Sigmoid colon (tissue), 7 donors: Measurements from ENCODE around the gene DCANP1. TPM values are rescaled to one million over a fixed set of nuclear protein-coding genes. Genes with fewer than 3 reads are reported as not detected.
A peak's percentile ranks its signal among the peaks of the same experiment; 100 is the strongest.

ENCODE experiments used
- DNase-seq: peaks from one replicate; pipeline ENCODE4 v3.0.0-alpha.2; 2019
- H3K27ac ChIP-seq, 4 donors: fragments of 200-600 bp; sonication (generic); one replicate each; pipeline ENCODE4 v1.5.1; 2016 to 2019; ENCODE audit warnings: mild to moderate bottlenecking in 1 of 4
- H3K27me3 ChIP-seq, 3 donors: fragments of 200-600 bp; sonication (generic); one replicate each; pipeline ENCODE4 v1.5.1; 2019; ENCODE audit warnings: mild to moderate bottlenecking in 1 of 3
- H3K36me3 ChIP-seq, 4 donors: fragments of 200-600 bp; sonication (generic); one replicate each; pipeline ENCODE4 v1.5.1; 2016 to 2019
- H3K4me1 ChIP-seq, 4 donors: fragments of 200-600 bp; sonication (generic); one replicate each; pipeline ENCODE4 v1.5.1; 2017 to 2019
- H3K4me3 ChIP-seq, 4 donors: fragments of 200-600 bp; sonication (generic); one replicate each; pipeline ENCODE4 v1.5.1; 2017 to 2019; ENCODE audit warnings: mild to moderate bottlenecking in 2 of 4, moderate library complexity in 1 of 4
- H3K9me3 ChIP-seq, 4 donors: fragments of 200-600 bp in 3 of 4; sonication (generic) in 3 of 4; one replicate each; pipeline versions ENCODE4 v1.5.1 to v1.6.1; 2013 to 2019
- EP300 ChIP-seq, 4 donors: sonication (generic); formaldehyde crosslinking; IDR thresholded peaks; one replicate each; pipeline ENCODE4 v1.6.1; 2017; ENCODE audit warnings: antibody characterized with exemption in 4 of 4
- POLR2A ChIP-seq, 2 donors: fragments of 450-650 bp; IDR thresholded peaks; one replicate each; pipeline ENCODE4 v1.6.1; 2016; ENCODE audit warnings: antibody characterized with exemption in 2 of 2, mild to moderate bottlenecking in 2 of 2, moderate library complexity in 2 of 2
- POLR2AphosphoS5 ChIP-seq, 4 donors: sonication (generic); formaldehyde crosslinking; IDR thresholded peaks; one replicate each; pipeline ENCODE4 v1.6.1; 2017; ENCODE audit warnings: antibody characterized with exemption in 4 of 4
- WGBS, 2 donors: extraction: QIAGEN DNeasy Blood & Tissue Kit; methylation state at CpG; one replicate each; pipeline ENCODE4 v1.1.7; 2013; 5-methylcytosine and 5-hydroxymethylcytosine counted together
- intact Hi-C: fragments of 100-400 bp; cut with DNase I; formaldehyde crosslinking; loops from one replicate; pipeline ENCODE4 v1.15.1; 2023
- polyA plus RNA-seq, 3 donors: library from polyadenylated mRNA; stranded (reverse); fragments of 200-250 nt; gene quantifications; one replicate each; pipeline ENCODE4 v1.2.3, GENCODE V29; 2013
- small RNA-seq, 3 donors: library from RNA; depleted of rRNA; stranded (forward); fragments of <200 nt; gene quantifications; one replicate each; pipeline ENCODE3, GENCODE V24; 2016
- total RNA-seq, 4 donors: library from RNA; depleted of rRNA; stranded (reverse); fragments of >200 nt; gene quantifications; one replicate each; pipeline ENCODE4 v1.1.0, GENCODE V29; 2016
- TF ChIP-seq, protein P1 (sequence below), 4 experiments: fragments of 450-650 bp in 3 of 4; fragments of 200-600 bp in 1 of 4; IDR thresholded peaks; one replicate each; pipeline ENCODE4 v1.5.1; 2016 to 2019; ENCODE audit warnings: antibody characterized with exemption in 4 of 4, mild to moderate bottlenecking in 3 of 4, moderate library complexity in 2 of 4
- donor health status: healthy with polysubstance abuse.
- donor health status: Bipolar disorder and iron deficiency.
- donor health status: healthy.

Gene DCANP1
- total and polyA plus RNA-seq, 7 donors, result 0.13 to 0.46 TPM; not detected in 5

- DNase-seq, result no peak
- H3K36me3 ChIP-seq, result no peaks in the 10 kb centered on the region
- intact Hi-C loops, result no loop called here
- no peaks in the 10 kb centered on the region for H3K27me3 ChIP-seq
- peak overlapping the region in 1 of 4 donors; percentile 29 for H3K27ac ChIP-seq
- TF ChIP-seq EP300 (IDR thresholded peaks at IDR 0.05) (no peak), POLR2AphosphoS5 (IDR thresholded peaks at IDR 0.05) (no peak), POLR2A (IDR thresholded peaks at IDR 0.05) (no peak)
- TF ChIP-seq, protein P1, sequence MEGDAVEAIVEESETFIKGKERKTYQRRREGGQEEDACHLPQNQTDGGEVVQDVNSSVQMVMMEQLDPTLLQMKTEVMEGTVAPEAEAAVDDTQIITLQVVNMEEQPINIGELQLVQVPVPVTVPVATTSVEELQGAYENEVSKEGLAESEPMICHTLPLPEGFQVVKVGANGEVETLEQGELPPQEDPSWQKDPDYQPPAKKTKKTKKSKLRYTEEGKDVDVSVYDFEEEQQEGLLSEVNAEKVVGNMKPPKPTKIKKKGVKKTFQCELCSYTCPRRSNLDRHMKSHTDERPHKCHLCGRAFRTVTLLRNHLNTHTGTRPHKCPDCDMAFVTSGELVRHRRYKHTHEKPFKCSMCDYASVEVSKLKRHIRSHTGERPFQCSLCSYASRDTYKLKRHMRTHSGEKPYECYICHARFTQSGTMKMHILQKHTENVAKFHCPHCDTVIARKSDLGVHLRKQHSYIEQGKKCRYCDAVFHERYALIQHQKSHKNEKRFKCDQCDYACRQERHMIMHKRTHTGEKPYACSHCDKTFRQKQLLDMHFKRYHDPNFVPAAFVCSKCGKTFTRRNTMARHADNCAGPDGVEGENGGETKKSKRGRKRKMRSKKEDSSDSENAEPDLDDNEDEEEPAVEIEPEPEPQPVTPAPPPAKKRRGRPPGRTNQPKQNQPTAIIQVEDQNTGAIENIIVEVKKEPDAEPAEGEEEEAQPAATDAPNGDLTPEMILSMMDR (IDR thresholded peaks at IDR 0.05), result no peak
- WGBS, 2 donors, result 77 to 91% methylated on average over 5 of the region's 5 CpGs
- no peaks in the 10 kb centered on the region for H3K9me3 ChIP-seq
- peak overlapping the region in 1 of 4 donors; percentile 80 for H3K4me3 ChIP-seq
- H3K4me1 ChIP-seq, result peaks cover 0 to 72% (median 64%) of the 10 kb centered on the region in 4 donors
Measured at GRCh38 chr5:135397084-135397483, 50.1 kb downstream of the DCANP1 start.

DNA sequence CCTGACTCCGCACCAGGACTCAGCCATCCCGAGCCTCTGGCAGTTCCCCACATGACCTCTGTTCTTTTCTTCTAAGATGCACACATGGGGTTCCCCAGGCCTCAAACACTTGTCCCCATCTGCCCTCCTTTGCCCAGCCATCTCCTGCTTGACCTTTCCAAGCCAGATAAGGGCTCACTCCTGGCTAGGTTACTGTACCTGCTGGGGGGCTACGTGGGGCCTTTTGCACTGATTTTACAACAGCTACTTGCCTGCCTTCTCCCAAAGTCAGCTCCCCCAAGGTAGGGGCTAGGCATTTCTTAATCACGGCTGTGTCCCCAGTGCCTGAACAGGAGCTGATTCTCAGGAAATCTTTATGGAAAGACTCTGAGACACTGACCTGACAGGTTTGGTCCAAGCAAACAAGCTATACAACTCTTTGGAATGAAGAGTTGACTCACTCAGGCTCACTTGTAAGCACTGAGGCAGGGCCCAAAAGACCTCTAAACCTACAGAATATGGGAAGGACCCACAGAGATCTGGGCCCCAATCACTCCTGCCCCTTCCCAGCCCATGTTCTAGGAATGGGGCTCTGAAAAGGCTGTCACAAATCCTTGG lies 50.6 kb downstream of the DCANP1 start:
- intact Hi-C loops, result no loop called here
- H3K4me1 ChIP-seq, result peaks cover 0 to 77% (median 70%) of the 10 kb centered on the region in 4 donors
- TF ChIP-seq EP300 (IDR thresholded peaks at IDR 0.05), result no peak
- TF ChIP-seq POLR2AphosphoS5 (IDR thresholded peaks at IDR 0.05), result no peak
- no peak for TF ChIP-seq POLR2A (IDR thresholded peaks at IDR 0.05)
- TF ChIP-seq, protein P1 (IDR thresholded peaks at IDR 0.05), result no peak
- DNase-seq, result no peak
- H3K4me3 ChIP-seq, result no peak overlapping the region
- H3K36me3 ChIP-seq, result no peaks in the 10 kb centered on the region
- peak overlapping the region in 1 of 4 donors; percentile 29 for H3K27ac ChIP-seq
- no peaks in the 10 kb centered on the region for H3K27me3 ChIP-seq
- no peaks in the 10 kb centered on the region for H3K9me3 ChIP-seq
- 69 to 76% methylated on average over 4 of the region's 4 CpGs for WGBS, 2 donors

GRCh38 chr5:135395866-135396265 lies 51.3 kb downstream of the DCANP1 start:
- intact Hi-C loops, result no loop called here
- no peak for DNase-seq
- Histone ChIP-seq H3K9me3 (no peaks in the 10 kb centered on the region), H3K27me3 (no peaks in the 10 kb centered on the region), H3K36me3 (no peaks in the 10 kb centered on the region), H3K4me3 (no peak overlapping the region), H3K4me1 (peaks cover 0 to 84% (median 76%) of the 10 kb centered on the region in 4 donors), H3K27ac (peak overlapping the region in 1 of 4 donors; percentile 29)
- TF ChIP-seq, protein P1 (IDR thresholded peaks at IDR 0.05), result no peak
- TF ChIP-seq POLR2A (IDR thresholded peaks at IDR 0.05) (no peak), EP300 (IDR thresholded peaks at IDR 0.05) (no peak), POLR2AphosphoS5 (IDR thresholded peaks at IDR 0.05) (no peak)
- WGBS, 2 donors, result 58 to 67% methylated on average over 4 of the region's 4 CpGs

DNA sequence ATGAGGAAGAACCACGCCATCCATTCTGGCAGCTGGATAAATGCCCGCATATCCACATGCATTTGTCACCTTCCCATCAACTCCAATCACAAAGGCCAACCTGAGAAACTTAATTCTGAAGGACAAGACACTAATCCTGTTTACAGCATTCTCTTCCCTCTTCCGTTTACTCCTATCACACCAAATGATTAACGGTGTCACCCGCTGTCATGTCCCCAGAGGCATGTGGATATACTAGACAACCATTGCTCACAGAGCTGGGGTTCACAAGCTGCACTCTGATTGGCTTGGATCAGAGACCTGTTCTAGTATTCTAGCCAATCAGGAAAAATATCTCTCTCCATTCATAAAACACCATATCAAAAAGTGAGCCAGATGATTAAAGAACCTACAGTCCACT lies 51.7 kb downstream of the DCANP1 start:
- intact Hi-C loops, result no loop called here
- no peak for TF ChIP-seq POLR2AphosphoS5 (IDR thresholded peaks at IDR 0.05)
- TF ChIP-seq, protein P1 (IDR thresholded peaks at IDR 0.05), result no peak
- no peak for TF ChIP-seq POLR2A (IDR thresholded peaks at IDR 0.05)
- no peak for TF ChIP-seq EP300 (IDR thresholded peaks at IDR 0.05)
- Histone ChIP-seq H3K9me3 (no peaks in the 10 kb centered on the region), H3K36me3 (no peaks in the 10 kb centered on the region), H3K27ac (no peak overlapping the region), H3K4me1 (peaks cover 0 to 88% (median 79%) of the 10 kb centered on the region in 4 donors), H3K4me3 (no peak overlapping the region), H3K27me3 (no peaks in the 10 kb centered on the region)
- DNase-seq, result no peak
- WGBS, 2 donors, result 74 to 81% methylated on average over 5 of the region's 5 CpGs

Small RNA genes lying within 50 kb of the gene (small RNA-seq; reads per million reads assigned to genes)
- 0 reads per million in 3 donors for gene DCANP1

Other genes starting within 250 kb of the DCANP1 start
- 100 to 1,000 TPM; 153 to 191 (median 179) TPM for gene MACROH2A1, start 48.1 kb downstream of the DCANP1 start, total RNA-seq
- gene MACROH2A1, start 48.1 kb downstream of the DCANP1 start, polyA plus RNA-seq, result 100 to 1,000 TPM; 123 to 202 (median 175) TPM
- not detected for gene TIFAB, start 5.0 kb upstream of the DCANP1 start, total RNA-seq
- 1 to 10 TPM in 1 of 3 donors, under 1 TPM in 1, not detected in 1; 0.46 to 1.4 TPM for gene TIFAB, start 5.0 kb upstream of the DCANP1 start, polyA plus RNA-seq
- gene NEUROG1, start 88.6 kb upstream of the DCANP1 start, total RNA-seq, result not detected
- not detected for gene NEUROG1, start 88.6 kb upstream of the DCANP1 start, polyA plus RNA-seq
- 10 to 100 TPM in 2 of 4 donors, 1 to 10 TPM in 2; 2.2 to 16.1 (median 12.3) TPM for gene CXCL14, start 131.6 kb upstream of the DCANP1 start, total RNA-seq
- 10 to 100 TPM; 24.5 to 56.7 (median 46.2) TPM for gene CXCL14, start 131.6 kb upstream of the DCANP1 start, polyA plus RNA-seq